ENCODE measurements around the gene DNAAF5.
"Not testable (repeated sequence)": the region's sequence is repeated elsewhere in the genome, so short reads cannot be mapped to it uniquely, and the experiment has no call there.

Gene DNAAF5

GRCh38 chr7:730501-731439, 4.3 kb downstream of the DNAAF5 start:
- DNase-seq, result no peak

DNA sequence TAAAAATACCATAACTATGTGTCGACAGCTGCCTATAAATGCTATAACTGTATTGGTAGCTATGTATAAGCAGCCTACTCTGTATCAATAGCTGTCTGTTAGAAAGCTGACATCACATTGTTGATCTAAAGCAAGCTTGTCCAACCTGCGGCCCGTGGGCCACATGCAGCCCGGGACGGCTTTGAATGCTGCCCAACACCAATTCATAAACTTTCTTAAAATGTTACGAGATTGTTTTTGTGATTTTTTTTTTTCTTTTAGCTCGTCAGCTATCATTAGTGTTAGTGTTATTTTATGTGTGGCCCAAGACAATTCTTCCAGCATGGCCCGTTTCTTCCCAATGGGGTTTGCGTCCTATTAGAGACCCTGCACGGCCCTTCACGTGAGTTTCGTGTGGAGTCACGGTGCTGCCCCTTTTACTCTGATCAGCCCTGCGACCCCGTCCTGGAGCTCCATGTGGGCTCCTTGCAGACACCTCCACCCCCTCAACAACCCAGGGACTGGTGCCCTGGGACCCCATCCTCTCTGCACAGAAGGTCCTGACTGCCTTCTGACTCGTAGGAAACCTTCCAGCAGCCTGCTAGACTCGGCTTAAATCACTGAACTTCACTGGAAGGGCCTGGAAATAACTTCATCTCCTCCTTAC, 5.1 kb downstream of the DNAAF5 start:
- DNase-seq, result no peak

DNA sequence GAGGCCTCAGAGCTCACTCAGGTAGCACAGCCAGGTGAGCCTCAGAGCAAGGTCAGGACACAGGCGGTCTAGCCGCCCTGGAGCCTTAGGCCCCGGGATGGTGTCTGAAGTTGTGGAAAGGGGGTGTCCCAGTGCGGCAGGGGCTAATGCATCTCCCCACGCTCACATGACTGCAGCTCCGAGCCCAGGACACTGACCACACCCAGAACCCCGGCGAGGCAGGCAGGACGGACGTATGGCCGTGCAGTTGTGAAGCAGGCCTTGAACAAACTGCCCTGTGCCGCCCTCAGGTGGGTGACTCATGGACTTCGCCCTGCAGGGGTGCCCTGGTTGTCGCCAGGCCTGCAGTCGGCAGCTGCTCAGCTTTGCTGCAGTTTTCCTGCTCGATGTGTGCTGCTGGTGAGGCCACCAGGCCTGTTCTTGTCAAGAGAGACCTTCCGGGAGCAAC, 5.6 kb downstream of the DNAAF5 start:
- no peak for DNase-seq

DNA sequence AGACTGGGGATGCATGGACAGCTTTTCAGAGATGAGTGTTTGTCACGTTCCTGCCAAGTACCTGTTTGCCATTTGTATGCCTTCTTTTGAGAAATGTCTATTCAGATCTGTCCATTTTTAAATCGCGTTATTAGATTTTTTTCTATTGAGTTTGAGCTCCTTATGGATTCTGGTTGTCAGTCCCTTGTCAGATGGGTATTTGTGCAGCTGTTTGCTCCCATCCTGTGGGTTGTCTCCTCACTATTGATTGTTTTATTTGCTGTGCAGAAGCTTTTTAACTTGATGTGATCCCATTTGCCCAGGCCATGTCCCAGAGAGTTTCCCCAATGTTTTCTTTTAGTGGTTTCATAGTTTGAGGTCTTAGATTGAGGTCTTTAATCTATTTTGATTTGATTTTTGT, 6.1 kb downstream of the DNAAF5 start:
- DNase-seq, result no peak

GRCh38 chr7:734214-734613, 7.7 kb downstream of the DNAAF5 start:
- DNase-seq, result no peak

DNA sequence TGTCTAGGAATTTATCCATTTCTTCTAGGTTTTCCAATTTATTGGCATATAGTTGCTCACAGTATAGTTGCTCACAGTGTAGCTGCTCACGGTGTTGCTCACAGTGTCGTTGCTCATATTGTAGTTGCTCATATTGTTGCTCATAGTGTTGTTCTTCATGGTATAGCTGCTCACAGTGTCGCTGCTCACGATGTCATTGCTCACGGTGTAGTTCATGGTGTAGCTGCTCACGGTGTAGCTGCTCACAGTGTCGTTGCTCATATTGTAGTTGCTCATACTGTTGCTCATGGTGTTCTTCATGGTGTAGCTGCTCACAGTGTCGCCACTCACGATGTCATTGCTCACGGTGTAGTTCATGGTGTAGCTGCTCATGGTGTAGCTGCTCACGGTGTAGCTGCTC, 8.3 kb downstream of the DNAAF5 start:
- DNase-seq, result no peak

DNA sequence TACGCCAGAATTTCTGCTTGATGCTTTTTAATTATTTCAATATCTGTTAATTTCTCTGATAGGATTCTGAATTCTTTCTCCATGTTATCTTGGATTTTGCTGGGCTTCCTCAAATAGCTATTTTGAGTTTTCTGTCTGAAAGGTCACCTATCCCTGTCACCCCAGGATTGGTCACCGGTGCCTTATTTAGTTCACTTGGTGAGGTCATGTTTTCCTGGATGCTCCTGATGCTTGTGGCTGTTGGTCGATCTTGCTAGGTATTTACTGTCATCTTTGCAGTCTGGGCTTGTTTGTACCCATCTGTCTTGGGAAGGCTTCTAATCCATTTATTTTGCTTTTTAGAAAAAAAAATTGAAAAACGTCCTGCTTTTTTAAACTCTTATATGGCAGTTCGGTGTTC, 11.7 kb downstream of the DNAAF5 start:
- DNase-seq, result peak; percentile 6

DNA sequence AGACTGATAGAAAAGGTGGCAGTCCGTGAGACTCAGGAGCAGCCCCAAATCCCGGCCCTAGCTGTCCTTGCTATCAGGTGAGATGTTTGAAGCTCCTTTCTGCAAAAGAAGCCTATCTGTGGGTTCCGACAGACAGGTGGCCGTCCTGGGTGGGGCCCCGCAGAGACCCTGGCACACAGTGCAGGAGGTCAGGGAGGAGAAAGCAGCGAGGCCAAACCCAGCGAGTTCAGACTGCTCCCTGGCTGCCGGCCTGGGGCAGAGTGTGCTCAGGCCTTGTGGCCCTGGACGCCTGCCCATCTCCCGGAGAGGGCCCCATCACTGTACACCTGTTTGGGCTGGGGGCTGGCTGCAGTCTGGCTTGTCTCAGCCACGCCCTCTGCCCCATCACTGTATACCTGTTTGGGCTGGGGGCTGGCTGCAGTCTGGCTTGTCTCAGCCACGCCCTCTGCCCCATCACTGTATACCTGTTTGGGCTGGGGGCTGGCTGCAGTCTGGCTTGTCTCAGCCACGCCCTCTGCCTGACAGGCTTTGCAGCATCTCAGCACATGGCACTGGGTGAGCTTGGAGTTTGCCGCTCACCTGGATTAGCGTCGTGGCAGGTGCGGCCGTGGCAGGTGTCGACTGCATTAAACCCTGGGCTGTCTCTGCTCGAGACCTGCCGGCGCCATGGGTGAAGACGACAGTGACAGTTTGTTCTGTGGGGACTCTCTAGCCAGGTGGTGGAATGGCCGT, 12.4 kb downstream of the DNAAF5 start:
- no peak for DNase-seq

DNA sequence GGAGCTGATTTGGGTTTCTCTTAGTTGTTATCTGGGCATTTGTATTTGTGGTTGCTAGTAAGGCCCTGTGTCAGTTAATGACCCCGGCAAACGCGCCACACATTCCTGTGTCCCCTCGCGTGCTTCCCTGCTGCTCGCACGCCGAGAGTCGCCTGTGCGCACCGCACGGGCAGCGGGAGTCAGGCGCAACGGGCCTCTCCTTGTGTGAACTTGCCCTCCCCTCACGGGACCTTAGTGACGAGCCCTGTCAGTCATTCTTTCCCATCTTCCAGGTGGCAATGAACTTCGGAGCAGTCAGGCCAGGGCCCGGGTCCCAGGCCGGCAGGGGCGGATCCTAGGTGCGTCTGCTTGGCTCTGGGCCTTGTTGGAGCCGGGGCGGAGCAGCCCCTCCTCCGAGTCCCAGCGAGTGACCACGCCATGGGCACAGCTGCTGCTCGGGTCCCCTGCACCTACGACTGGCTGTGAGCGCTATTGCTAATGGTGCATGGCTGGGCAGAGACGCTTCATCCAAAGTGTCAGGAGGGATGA, 13.0 kb downstream of the DNAAF5 start:
- no peak for DNase-seq

GRCh38 chr7:739983-740942, 13.8 kb downstream of the DNAAF5 start:
- DNase-seq, result no peak

DNA sequence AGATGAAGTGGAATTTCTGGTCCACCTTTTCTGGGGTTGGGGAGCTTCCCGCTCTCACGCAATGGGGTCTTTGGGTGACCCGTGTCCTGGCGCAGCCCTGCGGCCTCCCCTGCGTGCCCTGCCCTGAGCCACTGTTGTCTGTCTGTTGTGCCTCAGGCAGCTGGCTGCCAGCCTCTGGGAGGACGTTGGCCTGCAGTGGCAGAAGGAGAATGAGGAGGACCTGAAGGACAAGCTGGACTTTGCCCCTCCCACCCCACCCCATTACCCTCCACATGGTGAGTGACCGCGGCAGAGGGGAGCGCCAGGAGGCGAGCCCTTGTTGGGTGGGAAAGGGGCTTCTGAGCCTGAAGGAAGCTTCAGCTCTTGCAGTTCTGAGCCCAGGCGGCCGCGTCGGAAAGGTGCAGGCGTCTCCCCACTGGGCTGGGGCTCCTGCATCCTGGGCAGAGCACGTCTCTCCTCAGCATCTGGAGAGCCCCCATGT, 14.7 kb downstream of the DNAAF5 start:
- no peak for DNase-seq

- DNase-seq, result no peak
Measured at GRCh38 chr7:741850-742249, 15.4 kb downstream of the DNAAF5 start.

GRCh38 chr7:742791-743190, 16.3 kb downstream of the DNAAF5 start:
- DNase-seq, result no peak

GRCh38 chr7:743341-744127, 17.0 kb downstream of the DNAAF5 start:
- DNase-seq, result not testable (repeated sequence)

- DNase-seq, result not testable (repeated sequence)
Measured at GRCh38 chr7:744128-744520, 17.6 kb downstream of the DNAAF5 start.

GRCh38 chr7:744854-745430, 18.4 kb downstream of the DNAAF5 start:
- DNase-seq, result no peak

- no peak for DNase-seq
Measured at GRCh38 chr7:745431-746154, 19.1 kb downstream of the DNAAF5 start.

DNA sequence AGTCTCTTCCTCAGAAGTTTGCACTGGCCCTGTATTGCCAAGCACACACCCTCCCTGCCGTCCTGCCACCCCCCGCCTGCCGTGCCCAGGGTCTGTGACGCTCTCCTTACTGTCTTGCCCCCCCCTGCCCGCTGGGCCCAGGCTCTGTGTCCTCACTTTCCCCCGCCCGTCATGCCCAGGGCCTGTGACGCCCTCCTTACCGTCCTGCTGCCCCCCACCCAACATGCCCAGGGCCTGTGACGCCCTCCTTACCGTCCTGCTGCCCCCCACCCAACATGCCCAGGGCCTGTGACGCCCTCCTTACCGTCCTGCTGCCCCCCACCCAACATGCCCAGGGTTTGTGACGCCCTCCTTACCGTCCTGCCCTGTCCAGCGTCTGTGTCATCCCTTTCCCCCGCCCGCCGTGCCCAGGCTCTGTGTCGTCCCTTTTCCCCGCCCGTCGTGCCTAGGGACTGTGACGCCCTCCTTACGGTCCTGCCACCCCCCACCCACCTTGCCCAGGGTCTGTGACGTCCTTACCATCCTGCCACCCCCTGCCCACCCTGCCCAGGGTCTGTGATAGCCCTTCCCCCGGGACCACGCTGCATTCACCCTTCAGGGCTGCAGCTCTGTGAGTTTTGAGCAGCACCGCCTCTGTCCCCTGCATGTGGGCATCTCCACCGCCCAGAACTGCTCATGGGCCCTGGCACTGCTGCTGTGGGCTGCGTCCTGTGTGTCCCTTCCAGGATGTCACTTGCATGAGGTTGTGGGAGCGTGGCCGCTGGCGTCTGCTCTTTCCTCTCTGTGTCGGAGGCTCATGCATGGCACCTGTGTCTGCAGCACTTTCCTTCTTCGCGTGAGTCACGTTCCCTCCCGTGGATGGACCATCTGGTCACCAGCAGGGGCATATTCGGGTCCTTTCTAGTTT, 19.9 kb downstream of the DNAAF5 start:
- no peak for DNase-seq

- no peak for DNase-seq
Measured at GRCh38 chr7:747186-747585, 20.7 kb downstream of the DNAAF5 start.
